Esophagus squamous epithelium (tissue), 5 donors: ENCODE results near the gene BNC1. TPM values are rescaled to one million over a fixed set of nuclear protein-coding genes. Genes with fewer than 3 reads are reported as not detected.
A peak's percentile ranks its signal among the peaks of the same experiment; 100 is the strongest.

Experiments used
- DNase-seq: peaks from one replicate; lab custom pipeline; 2025; lab: John Stamatoyannopoulos, UW
- H3K27ac ChIP-seq, 4 donors: fragments of 200-600 bp; sonication (generic); one replicate each; pipeline ENCODE4 v1.5.1; 2016 to 2019; ENCODE audit warnings: mild to moderate bottlenecking in 1 of 4
- H3K27me3 ChIP-seq, 4 donors: fragments of 200-600 bp; sonication (generic); 1 replicate in 3 of 4; 2 replicates in 1 of 4; pipeline versions ENCODE4 v1.5.1 to v1.6.0; 2017 to 2021; ENCODE audit warnings: antibody characterized with exemption in 1 of 4
- H3K36me3 ChIP-seq, 3 donors: fragments of 200-600 bp; sonication (generic); one replicate each; pipeline ENCODE4 v1.5.1; 2016 to 2019
- H3K4me1 ChIP-seq, 3 donors: fragments of 200-600 bp; sonication (generic); one replicate each; pipeline ENCODE4 v1.5.1; 2017 to 2019
- H3K4me3 ChIP-seq, 4 donors: fragments of 200-600 bp; sonication (generic); 1 replicate in 3 of 4; 2 replicates in 1 of 4; pipeline ENCODE4 v1.5.1; 2016 to 2019; ENCODE audit warnings: mild to moderate bottlenecking in 2 of 4, moderate library complexity in 1 of 4
- H3K9me3 ChIP-seq, 3 donors: fragments of 200-600 bp; sonication (generic); one replicate each; pipeline ENCODE4 v1.5.1; 2016 to 2019
- CTCF ChIP-seq, 6 experiments: fragments of 450-650 bp in 4 of 6; fragments of 200-600 bp in 2 of 6; sonication (generic) in 2 of 6; IDR thresholded peaks; one replicate each; pipeline ENCODE4 v1.5.1; 2016 to 2019; ENCODE audit warnings: antibody characterized with exemption in 6 of 6, mild to moderate bottlenecking in 4 of 6, moderate library complexity in 4 of 6
- POLR2A ChIP-seq, 4 donors: fragments of 450-650 bp; IDR thresholded peaks; one replicate each; pipeline ENCODE4 v1.6.1; 2017; ENCODE audit warnings: antibody characterized with exemption in 4 of 4, mild to moderate bottlenecking in 4 of 4, moderate library complexity in 3 of 4
- WGBS, 2 donors: methylation state at CpG; one replicate each; pipeline ENCODE4 v1.1.5; 2018; 5-methylcytosine and 5-hydroxymethylcytosine counted together
- intact Hi-C: fragments of 100-400 bp; cut with DNase I; formaldehyde crosslinking; loops from one replicate; pipeline ENCODE4 v1.15.0; 2022
- total RNA-seq, 4 donors: library from RNA; depleted of rRNA; stranded (reverse); fragments of >200 nt; gene quantifications; one replicate each; pipeline ENCODE4 v1.1.0, GENCODE V29; 2016
- donor health status: DM: yes; HTN: yes; CAD: no.

BNC1 gene
- total RNA-seq, 4 donors from 2014 or later = 21.2 to 38.3 (median 26.7) TPM

- Histone ChIP-seq H3K4me3 (peak overlapping the region; percentile 67 to 80 (median 72)), H3K27me3 (peaks cover 0 to 71% (median 0%) of the 10 kb centered on the region in 4 donors), H3K36me3 (no peaks in the 10 kb centered on the region), H3K9me3 (no peaks in the 10 kb centered on the region), H3K4me1 (peaks cover 9 to 84% (median 17%) of the 10 kb centered on the region in 3 donors), H3K27ac (peak overlapping the region; percentile 83 to 91 (median 88))
- intact Hi-C loops = no loop called here
- no peak for DNase-seq
- TF ChIP-seq CTCF (IDR thresholded peaks at IDR 0.05) = no peak
- no peak for TF ChIP-seq POLR2A (IDR thresholded peaks at IDR 0.05)
- 2 to 10% methylated on average over 17 to 19 of the region's 80 CpGs for WGBS, 2 donors
Observed at GRCh38 chr15:83283813-83284558, 478 bp downstream of the BNC1 start.

GRCh38 chr15:83283138-83283812 lies 1.2 kb downstream of the BNC1 start:
- DNase-seq = no peak
- Histone ChIP-seq H3K36me3 (no peaks in the 10 kb centered on the region), H3K4me1 (peaks cover 8 to 77% (median 13%) of the 10 kb centered on the region in 3 donors), H3K27ac (peak overlapping the region; percentile 83 to 91 (median 88)), H3K27me3 (peaks cover 0 to 69% (median 0%) of the 10 kb centered on the region in 4 donors), H3K9me3 (no peaks in the 10 kb centered on the region), H3K4me3 (peak overlapping the region; percentile 67 to 80 (median 72))
- intact Hi-C loops = no loop called here
- TF ChIP-seq CTCF (IDR thresholded peaks at IDR 0.05) (no peak), POLR2A (IDR thresholded peaks at IDR 0.05) (no peak)
- WGBS, 2 donors = 7% methylated on average over 6 of the region's 70 CpGs; no CpG with 5 or more reads in 1 of the 2 donors

GRCh38 chr15:83282776-83283137 lies 1.7 kb downstream of the BNC1 start:
- peaks cover 0 to 71% (median 0%) of the 10 kb centered on the region in 4 donors for H3K27me3 ChIP-seq
- no peaks in the 10 kb centered on the region for H3K36me3 ChIP-seq
- peak overlapping the region; percentile 67 to 80 (median 72) for H3K4me3 ChIP-seq
- WGBS, 2 donors = 9 to 11% methylated on average over 4 to 8 of the region's 10 CpGs
- peaks cover 3 to 72% (median 11%) of the 10 kb centered on the region in 3 donors for H3K4me1 ChIP-seq
- no peaks in the 10 kb centered on the region for H3K9me3 ChIP-seq
- intact Hi-C loops = no loop called here
- no peak for DNase-seq
- TF ChIP-seq CTCF (IDR thresholded peaks at IDR 0.05) = no peak
- TF ChIP-seq POLR2A (IDR thresholded peaks at IDR 0.05) = no peak
- H3K27ac ChIP-seq = peak overlapping the region; percentile 83 to 91 (median 88)

- WGBS, 2 donors = 40 to 41% methylated on average over 5 of the region's 5 CpGs
- TF ChIP-seq CTCF (IDR thresholded peaks at IDR 0.05) (no peak), POLR2A (IDR thresholded peaks at IDR 0.05) (no peak)
- H3K4me1 ChIP-seq = peaks cover 2 to 70% (median 11%) of the 10 kb centered on the region in 3 donors
- peak overlapping the region in 2 of 4 donors; percentile 70 to 73 for H3K4me3 ChIP-seq
- H3K27ac ChIP-seq = no peak overlapping the region
- DNase-seq = no peak
- H3K9me3 ChIP-seq = no peaks in the 10 kb centered on the region
- peaks cover 0 to 74% (median 0%) of the 10 kb centered on the region in 4 donors for H3K27me3 ChIP-seq
- intact Hi-C loops = no loop called here
- H3K36me3 ChIP-seq = no peaks in the 10 kb centered on the region
Observed at GRCh38 chr15:83282141-83282540, 2.3 kb downstream of the BNC1 start.

GRCh38 chr15:83278191-83278590 lies 6.3 kb downstream of the BNC1 start:
- no peak overlapping the region for H3K27ac ChIP-seq
- no peaks in the 10 kb centered on the region for H3K36me3 ChIP-seq
- peaks cover 0 to 44% (median 6%) of the 10 kb centered on the region in 3 donors for H3K4me1 ChIP-seq
- TF ChIP-seq POLR2A (IDR thresholded peaks at IDR 0.05) (no peak), CTCF (IDR thresholded peaks at IDR 0.05) (peak in 1 of 6 experiments; percentile 15)
- no peaks in the 10 kb centered on the region for H3K9me3 ChIP-seq
- DNase-seq = no peak
- H3K4me3 ChIP-seq = no peak overlapping the region
- H3K27me3 ChIP-seq = peaks cover 0 to 52% (median 0%) of the 10 kb centered on the region in 4 donors
- intact Hi-C loops = no loop called here
